HepG2 (cell line): Measurements from ENCODE around the gene ADGRG6.

Experiments
- ETV6 ChIP-seq: sonication (generic); formaldehyde crosslinking; conservative IDR thresholded peaks from 2 replicates; pipeline ENCODE4 v1.4.0; 2020; ENCODE audit warnings: missing genetic modification reagents
- FOXP1 ChIP-seq, 2 experiments: fragments of 450-650 bp in 1 of 2; IDR thresholded peaks; 2 replicates each; pipeline ENCODE4 v1.6.1; 2017 to 2018; ENCODE audit warnings: antibody characterized with exemption in 1 of 2
- MTA1 ChIP-seq: sonication (generic); formaldehyde crosslinking; IDR thresholded peaks from 2 replicates; pipeline ENCODE4 v1.4.0; 2020; ENCODE audit warnings: missing genetic modification reagents, mild to moderate bottlenecking, borderline replicate concordance
- TF ChIP-seq, protein P1 (sequence below): sonication (generic); formaldehyde crosslinking; IDR thresholded peaks from 2 replicates; pipeline ENCODE4 v1.5.0; 2020; ENCODE audit warnings: mild to moderate bottlenecking, missing genetic modification reagents, moderate library complexity

- TF ChIP-seq ETV6 (CRISPR knock-in tag) (no peak), FOXP1 (IDR thresholded peaks at IDR 0.05) (no peak), FOXP1 (CRISPR knock-in tag; IDR thresholded peaks at IDR 0.05) (no peak), MTA1 (CRISPR knock-in tag) (no peak)
- TF ChIP-seq, protein P1, sequence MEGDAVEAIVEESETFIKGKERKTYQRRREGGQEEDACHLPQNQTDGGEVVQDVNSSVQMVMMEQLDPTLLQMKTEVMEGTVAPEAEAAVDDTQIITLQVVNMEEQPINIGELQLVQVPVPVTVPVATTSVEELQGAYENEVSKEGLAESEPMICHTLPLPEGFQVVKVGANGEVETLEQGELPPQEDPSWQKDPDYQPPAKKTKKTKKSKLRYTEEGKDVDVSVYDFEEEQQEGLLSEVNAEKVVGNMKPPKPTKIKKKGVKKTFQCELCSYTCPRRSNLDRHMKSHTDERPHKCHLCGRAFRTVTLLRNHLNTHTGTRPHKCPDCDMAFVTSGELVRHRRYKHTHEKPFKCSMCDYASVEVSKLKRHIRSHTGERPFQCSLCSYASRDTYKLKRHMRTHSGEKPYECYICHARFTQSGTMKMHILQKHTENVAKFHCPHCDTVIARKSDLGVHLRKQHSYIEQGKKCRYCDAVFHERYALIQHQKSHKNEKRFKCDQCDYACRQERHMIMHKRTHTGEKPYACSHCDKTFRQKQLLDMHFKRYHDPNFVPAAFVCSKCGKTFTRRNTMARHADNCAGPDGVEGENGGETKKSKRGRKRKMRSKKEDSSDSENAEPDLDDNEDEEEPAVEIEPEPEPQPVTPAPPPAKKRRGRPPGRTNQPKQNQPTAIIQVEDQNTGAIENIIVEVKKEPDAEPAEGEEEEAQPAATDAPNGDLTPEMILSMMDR (CRISPR knock-in tag): no peak
These were observed 119.0 kb downstream of the ADGRG6 start for GRCh38 chr6:142420802-142421201.
